Tibial nerve (tissue), 4 donors: ENCODE data around the gene GGCX. TPM values are rescaled to one million over a fixed set of nuclear protein-coding genes. Genes with fewer than 3 reads are reported as not detected.

Experiments
- DNase-seq, 2 donors: peaks; one replicate each; pipeline ENCODE4 v3.0.0-alpha.2; 2019; ENCODE audit warnings: low spot score in 2 of 2
- H3K27ac ChIP-seq, 4 donors: fragments of 200-600 bp; sonication (generic) in 3 of 4; one replicate each; pipeline ENCODE4 v1.5.1; 2017 to 2019; ENCODE audit warnings: mild to moderate bottlenecking in 1 of 4
- H3K27me3 ChIP-seq, 2 donors: fragments of 200-600 bp; sonication (generic) in 1 of 2; one replicate each; pipeline versions ENCODE4 v1.5.1 to v1.6.0; 2017 to 2019
- H3K36me3 ChIP-seq, 3 donors: fragments of 200-600 bp; sonication (generic); one replicate each; pipeline ENCODE4 v1.5.1; 2018 to 2019
- H3K4me1 ChIP-seq, 4 donors: fragments of 200-600 bp; sonication (generic) in 3 of 4; one replicate each; pipeline ENCODE4 v1.5.1; 2017 to 2019
- H3K4me3 ChIP-seq, 4 donors: fragments of 200-600 bp; sonication (generic) in 3 of 4; one replicate each; pipeline ENCODE4 v1.5.1; 2017 to 2019; ENCODE audit warnings: mild to moderate bottlenecking in 1 of 4, moderate library complexity in 1 of 4
- H3K9me3 ChIP-seq, 4 donors: fragments of 200-600 bp; sonication (generic) in 3 of 4; one replicate each; pipeline ENCODE4 v1.5.1; 2017 to 2019
- EP300 ChIP-seq, 2 donors: sonication (generic); formaldehyde crosslinking; IDR thresholded peaks; one replicate each; pipeline ENCODE4 v1.6.1; 2017; ENCODE audit warnings: antibody characterized with exemption in 2 of 2, mild to moderate bottlenecking in 1 of 2
- POLR2A ChIP-seq, 2 donors: fragments of 450-650 bp; IDR thresholded peaks; one replicate each; pipeline ENCODE4 v1.6.1; 2017; ENCODE audit warnings: antibody characterized with exemption in 2 of 2, mild to moderate bottlenecking in 2 of 2, moderate library complexity in 2 of 2
- WGBS, 2 donors: methylation state at CpG; one replicate each; pipeline ENCODE4 v1.1.5; 2018; 5-methylcytosine and 5-hydroxymethylcytosine counted together
- total RNA-seq, 4 donors: library from RNA; depleted of rRNA; stranded (reverse); fragments of >200 nt; gene quantifications; one replicate each; pipeline ENCODE4 v1.1.0, GENCODE V29; 2016
- TF ChIP-seq, protein P1 (sequence below), 5 experiments: fragments of 200-600 bp in 3 of 5; fragments of 450-650 bp in 2 of 5; sonication (generic) in 3 of 5; IDR thresholded peaks; one replicate each; pipeline ENCODE4 v1.5.1; 2016 to 2019; ENCODE audit warnings: antibody characterized with exemption in 5 of 5, mild to moderate bottlenecking in 3 of 5, moderate library complexity in 2 of 5

The GGCX gene
- total RNA-seq, 4 donors from 2014 or later, result 24.7 to 34.3 (median 27.1) TPM

DNA sequence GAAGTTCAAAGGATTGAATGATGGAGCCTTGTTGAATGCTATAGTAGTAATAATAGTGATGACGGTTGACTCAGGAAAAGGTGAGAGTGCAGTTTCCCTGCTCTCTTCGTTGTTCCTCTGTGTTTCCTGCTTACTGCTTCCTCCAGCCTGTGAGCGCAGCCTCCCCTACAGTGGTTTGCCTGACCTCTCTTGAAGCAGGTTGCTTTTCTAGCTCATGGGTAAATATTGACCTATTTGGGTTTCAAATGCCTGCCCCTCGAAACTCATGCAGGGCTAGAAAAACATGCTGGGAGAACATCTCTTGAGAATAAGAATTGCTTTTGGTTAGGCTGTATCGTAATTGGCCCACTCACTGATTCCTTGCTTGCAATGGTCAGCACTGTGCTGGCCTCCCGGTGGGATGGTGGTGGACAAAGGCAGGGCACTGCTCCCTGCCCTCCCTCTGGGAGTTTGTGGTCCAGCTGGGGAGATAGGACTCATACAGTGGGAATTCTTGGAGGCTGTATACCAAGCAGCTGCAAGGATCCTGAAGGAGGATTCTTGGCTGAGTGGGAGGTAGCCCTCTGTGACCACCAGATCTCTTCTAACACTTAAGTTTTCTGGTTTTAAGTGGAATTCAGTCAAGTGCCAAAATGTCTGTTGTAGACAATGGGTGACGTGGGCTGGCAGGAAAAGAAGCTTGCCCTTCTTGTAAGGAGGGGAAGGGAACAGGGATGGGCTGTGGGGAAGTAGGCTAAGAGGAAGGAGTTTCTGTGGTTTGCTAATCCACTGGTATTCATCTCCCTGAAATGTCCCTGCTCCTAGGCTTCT, 28.9 kb upstream of the GGCX start:
- peak overlapping the region; percentile 30 to 95 (median 84) for H3K27ac ChIP-seq

DNA sequence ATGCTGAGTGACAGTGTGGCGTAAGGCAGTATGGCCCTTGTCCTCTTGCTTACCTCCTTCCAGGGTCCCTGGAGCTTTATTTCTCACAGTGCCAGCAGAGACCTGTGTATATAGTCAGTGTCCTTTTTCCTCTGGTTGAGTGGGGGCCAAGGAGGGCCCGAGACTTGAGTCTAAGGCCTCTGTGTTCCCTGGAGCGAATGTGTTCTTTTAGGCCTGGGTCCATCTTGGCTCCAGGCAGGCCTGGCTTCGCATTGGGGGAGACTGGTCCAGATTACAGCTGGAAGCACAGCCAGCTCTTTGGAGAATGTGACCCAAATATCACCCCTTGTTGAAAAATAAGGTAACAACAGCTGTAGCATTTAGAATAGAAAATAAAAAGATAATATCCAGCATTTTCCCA, 27.9 kb upstream of the GGCX start:
- DNase-seq, result no peak
- H3K27me3 ChIP-seq, result no peaks in the 10 kb centered on the region
- H3K4me1 ChIP-seq, result peaks cover 0 to 90% (median 68%) of the 10 kb centered on the region in 4 donors
- TF ChIP-seq POLR2A (IDR thresholded peaks at IDR 0.05), result no peak
- TF ChIP-seq, protein P1, sequence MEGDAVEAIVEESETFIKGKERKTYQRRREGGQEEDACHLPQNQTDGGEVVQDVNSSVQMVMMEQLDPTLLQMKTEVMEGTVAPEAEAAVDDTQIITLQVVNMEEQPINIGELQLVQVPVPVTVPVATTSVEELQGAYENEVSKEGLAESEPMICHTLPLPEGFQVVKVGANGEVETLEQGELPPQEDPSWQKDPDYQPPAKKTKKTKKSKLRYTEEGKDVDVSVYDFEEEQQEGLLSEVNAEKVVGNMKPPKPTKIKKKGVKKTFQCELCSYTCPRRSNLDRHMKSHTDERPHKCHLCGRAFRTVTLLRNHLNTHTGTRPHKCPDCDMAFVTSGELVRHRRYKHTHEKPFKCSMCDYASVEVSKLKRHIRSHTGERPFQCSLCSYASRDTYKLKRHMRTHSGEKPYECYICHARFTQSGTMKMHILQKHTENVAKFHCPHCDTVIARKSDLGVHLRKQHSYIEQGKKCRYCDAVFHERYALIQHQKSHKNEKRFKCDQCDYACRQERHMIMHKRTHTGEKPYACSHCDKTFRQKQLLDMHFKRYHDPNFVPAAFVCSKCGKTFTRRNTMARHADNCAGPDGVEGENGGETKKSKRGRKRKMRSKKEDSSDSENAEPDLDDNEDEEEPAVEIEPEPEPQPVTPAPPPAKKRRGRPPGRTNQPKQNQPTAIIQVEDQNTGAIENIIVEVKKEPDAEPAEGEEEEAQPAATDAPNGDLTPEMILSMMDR (IDR thresholded peaks at IDR 0.05), result no peak
- TF ChIP-seq EP300 (IDR thresholded peaks at IDR 0.05), result no peak
- 70 to 79% methylated on average over 4 of the region's 4 CpGs for WGBS, 2 donors
- H3K36me3 ChIP-seq, result no peaks in the 10 kb centered on the region
- no peak overlapping the region for H3K4me3 ChIP-seq
- no peaks in the 10 kb centered on the region for H3K9me3 ChIP-seq
- H3K27ac ChIP-seq, result peak overlapping the region in 3 of 4 donors; percentile 74 to 95 (median 93)

More for the DNA sequence above, 28.9 kb upstream of the GGCX start:
- H3K27me3 ChIP-seq, result no peaks in the 10 kb centered on the region
- 25 to 29% methylated on average over 7 of the region's 7 CpGs for WGBS, 2 donors
- H3K4me3 ChIP-seq, result no peak overlapping the region
- peaks cover 0 to 91% (median 69%) of the 10 kb centered on the region in 4 donors for H3K4me1 ChIP-seq
- H3K9me3 ChIP-seq, result no peaks in the 10 kb centered on the region
- TF ChIP-seq, protein P1 (IDR thresholded peaks at IDR 0.05), result peak in 1 of 5 experiments; percentile 5
- TF ChIP-seq POLR2A (IDR thresholded peaks at IDR 0.05) (no peak), EP300 (IDR thresholded peaks at IDR 0.05) (peak in 1 of 2 donors; percentile 50)
- H3K36me3 ChIP-seq, result no peaks in the 10 kb centered on the region
- DNase-seq, result no peak

DNA sequence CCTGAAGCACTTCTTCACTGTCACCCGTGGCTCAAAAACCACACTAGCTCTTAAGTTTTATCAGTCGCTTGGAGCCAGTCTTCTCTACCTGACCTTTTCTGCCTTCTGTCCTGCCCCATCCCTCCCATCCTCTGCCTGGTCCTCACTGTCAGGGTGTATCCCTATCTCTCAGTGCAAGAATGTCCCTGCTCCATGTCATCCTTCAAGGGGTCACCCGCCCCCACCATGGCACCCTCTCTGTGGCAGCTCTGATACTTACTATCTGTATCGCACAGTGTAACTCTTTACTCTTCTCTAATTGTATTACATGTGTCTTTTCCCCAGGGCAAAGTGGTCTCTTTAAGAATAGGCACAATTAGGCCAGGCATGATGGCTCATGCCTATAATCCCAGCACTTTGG, 27.4 kb upstream of the GGCX start:
- 78 to 81% methylated on average over 4 of the region's 4 CpGs for WGBS, 2 donors
- Histone ChIP-seq H3K9me3 (no peaks in the 10 kb centered on the region), H3K4me3 (no peak overlapping the region), H3K27ac (peak overlapping the region in 3 of 4 donors; percentile 74 to 95 (median 93)), H3K4me1 (peaks cover 0 to 89% (median 71%) of the 10 kb centered on the region in 4 donors), H3K27me3 (no peaks in the 10 kb centered on the region), H3K36me3 (no peaks in the 10 kb centered on the region)
- no peak for DNase-seq
- TF ChIP-seq EP300 (IDR thresholded peaks at IDR 0.05) (no peak), POLR2A (IDR thresholded peaks at IDR 0.05) (no peak)
- TF ChIP-seq, protein P1 (IDR thresholded peaks at IDR 0.05), result no peak

DNA sequence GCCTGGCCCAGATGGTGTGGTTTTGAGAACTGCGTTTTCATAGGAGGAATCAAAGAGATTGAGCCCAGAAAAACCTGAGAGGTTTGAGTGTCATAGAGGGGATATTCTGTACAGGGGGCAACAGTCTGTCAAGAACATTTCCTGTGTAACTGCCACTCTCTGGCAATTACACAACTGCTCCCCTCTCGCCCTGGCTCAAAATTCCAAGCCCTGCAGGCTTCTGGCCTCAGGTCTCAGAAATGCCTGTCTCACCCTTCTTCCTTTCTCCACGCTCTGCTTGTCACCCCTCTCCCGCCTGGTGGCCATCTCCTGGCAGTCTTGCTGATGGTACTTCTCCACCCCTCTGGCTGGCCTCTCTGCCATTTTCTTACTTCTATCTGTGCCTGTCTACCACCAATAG, 26.9 kb upstream of the GGCX start:
- peaks cover 0 to 90% (median 72%) of the 10 kb centered on the region in 4 donors for H3K4me1 ChIP-seq
- H3K27ac ChIP-seq, result peak overlapping the region in 3 of 4 donors; percentile 74 to 95 (median 93)
- DNase-seq, result no peak
- TF ChIP-seq EP300 (IDR thresholded peaks at IDR 0.05), result no peak
- TF ChIP-seq, protein P1 (IDR thresholded peaks at IDR 0.05), result no peak
- TF ChIP-seq POLR2A (IDR thresholded peaks at IDR 0.05), result no peak
- 75 to 82% methylated on average over 4 of the region's 4 CpGs for WGBS, 2 donors
- H3K4me3 ChIP-seq, result no peak overlapping the region
- no peaks in the 10 kb centered on the region for H3K27me3 ChIP-seq
- H3K9me3 ChIP-seq, result no peaks in the 10 kb centered on the region
- no peaks in the 10 kb centered on the region for H3K36me3 ChIP-seq

DNA sequence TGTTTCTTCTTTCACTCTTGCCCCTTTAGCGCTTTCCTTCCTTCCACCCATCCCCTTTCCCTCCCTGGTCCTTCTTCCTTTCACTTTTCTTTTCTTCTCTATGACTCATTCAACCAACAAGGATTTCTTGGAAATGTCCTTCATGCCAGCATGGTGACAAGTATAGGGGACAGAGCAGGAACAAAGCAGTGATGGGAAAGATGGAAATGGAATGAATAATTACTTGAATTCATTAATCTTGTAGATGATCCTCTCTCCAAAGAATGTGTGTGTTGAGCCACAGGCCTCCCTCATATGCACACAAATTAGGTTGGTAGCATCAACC, 24.4 kb upstream of the GGCX start:
- no peaks in the 10 kb centered on the region for H3K27me3 ChIP-seq
- no peak for TF ChIP-seq POLR2A (IDR thresholded peaks at IDR 0.05)
- TF ChIP-seq EP300 (IDR thresholded peaks at IDR 0.05), result peak in 1 of 2 donors; percentile 44
- TF ChIP-seq, protein P1 (IDR thresholded peaks at IDR 0.05), result no peak
- peak overlapping the region in 2 of 4 donors; percentile 58 to 87 for H3K4me3 ChIP-seq
- no peaks in the 10 kb centered on the region for H3K36me3 ChIP-seq
- WGBS, 2 donors, result 26 to 33% methylated on average over 1 of the region's 1 CpG
- peak overlapping the region; percentile 32 to 95 (median 92) for H3K27ac ChIP-seq
- DNase-seq, result no peak
- peaks cover 0 to 76% (median 56%) of the 10 kb centered on the region in 4 donors for H3K4me1 ChIP-seq
- no peaks in the 10 kb centered on the region for H3K9me3 ChIP-seq
